Stimulated activated CD8-positive, alpha-beta memory T cell treated with anti-CD3 and anti-CD28 coated beads, Interleukin-2, amount 100 ng/mL, for 48 hours (primary cell): ENCODE measurements around the gene RAB1A.
"Not testable (repeated sequence)": the region's sequence is repeated elsewhere in the genome, so short reads cannot be mapped to it uniquely, and the experiment has no call there.

ENCODE experiments used
- DNase-seq, 2 donors: peaks; one replicate each; pipeline ENCODE4 v3.0.0-alpha.2; 2020; ENCODE audit warnings: low read depth in 2 of 2

Gene RAB1A

GRCh38 chr2:65136253-65136652 is 6.3 kb upstream of the RAB1A start:
- no peak for DNase-seq

GRCh38 chr2:65134158-65134557 is 4.3 kb upstream of the RAB1A start:
- no peak for DNase-seq

- no peak for DNase-seq
These were observed 3.7 kb upstream of the RAB1A start for GRCh38 chr2:65133626-65134025.

GRCh38 chr2:65132930-65133329 is 3.0 kb upstream of the RAB1A start:
- DNase-seq, result not testable (repeated sequence)

- no peak for DNase-seq
These were observed 814 bp upstream of the RAB1A start for GRCh38 chr2:65130664-65131175.

GRCh38 chr2:65129286-65129825 is 550 bp downstream of the RAB1A start:
- DNase-seq, result peak; percentile 9 to 31

GRCh38 chr2:65128297-65129190 is 1.4 kb downstream of the RAB1A start:
- no peak for DNase-seq

GRCh38 chr2:65125457-65125856 is 4.4 kb downstream of the RAB1A start:
- not testable (repeated sequence) for DNase-seq

- DNase-seq, result no peak
These were observed 7.6 kb downstream of the RAB1A start for GRCh38 chr2:65122313-65122712.

GRCh38 chr2:65120990-65121693 is 8.8 kb downstream of the RAB1A start:
- no peak for DNase-seq

GRCh38 chr2:65116645-65117044 is 13.3 kb downstream of the RAB1A start:
- no peak for DNase-seq

- no peak for DNase-seq
These were observed 15.0 kb downstream of the RAB1A start for GRCh38 chr2:65114921-65115320.

GRCh38 chr2:65113816-65114215 is 16.1 kb downstream of the RAB1A start:
- DNase-seq, result no peak

GRCh38 chr2:65113229-65113628 is 16.7 kb downstream of the RAB1A start:
- DNase-seq, result no peak

GRCh38 chr2:65112633-65113032 is 17.3 kb downstream of the RAB1A start:
- DNase-seq, result no peak

GRCh38 chr2:65108780-65109179 is 21.1 kb downstream of the RAB1A start:
- DNase-seq, result no peak

GRCh38 chr2:65107530-65107929 is 22.4 kb downstream of the RAB1A start:
- no peak for DNase-seq

- no peak for DNase-seq
These were observed 26.7 kb downstream of the RAB1A start for GRCh38 chr2:65103013-65103715.

- DNase-seq, result no peak
These were observed 28.8 kb downstream of the RAB1A start for GRCh38 chr2:65101071-65101470.

GRCh38 chr2:65098741-65099140 is 31.2 kb downstream of the RAB1A start:
- DNase-seq, result no peak

- DNase-seq, result no peak
These were observed 32.1 kb downstream of the RAB1A start for GRCh38 chr2:65097844-65098243.

- no peak for DNase-seq
These were observed 33.0 kb downstream of the RAB1A start for GRCh38 chr2:65096948-65097347.
